ENCODE data around the gene CXCL9. TPM values are rescaled to one million over a fixed set of nuclear protein-coding genes. Genes with fewer than 3 reads are reported as not detected.
"Not testable (repeated sequence)": the region's sequence is repeated elsewhere in the genome, so short reads cannot be mapped to it uniquely, and the experiment has no call there.

The CXCL9 gene
- total RNA-seq, 2 experiments from 2014 or later = 0.23 to 0.33 TPM

- Mint-ChIP-seq H3K27me3 (peaks cover 7% of the 10 kb centered on the region), H3K4me3 (no peak overlapping the region), H3K36me3 (ENCODE audit: low read depth) (no peaks in the 10 kb centered on the region), H3K4me1 (peaks cover 13% of the 10 kb centered on the region), H3K27ac (no peak overlapping the region), H3K9me3 (ENCODE audit: low read depth) (no peaks in the 10 kb centered on the region)
- ChIA-PET POLR2A (interaction anchor here (0.6 kb wide), 1 partner anchor 46 kb away, joined by 3 read pairs; no protein-coding TSS in a partner anchor), CTCF (interaction anchor here (0.6 to 1.3 kb wide), 3 partner anchors 16 to 86 kb away, joined by 3 to 4 read pairs (median 4); no protein-coding TSS in a partner anchor)
- no peak for ATAC-seq
- DNase-seq = no peak
- intact Hi-C loops (cut with DNase I, micrococcal nuclease) = no loop called here
Observed at GRCh38 chr4:76012388-76012801, 5.1 kb upstream of the CXCL9 start.

- H3K9me3 Mint-ChIP-seq (ENCODE audit: low read depth) = no peaks in the 10 kb centered on the region
- POLR2A ChIA-PET = no interaction called here
- intact Hi-C loops (cut with DNase I, micrococcal nuclease) = no loop called here
- DNase-seq (peak; percentile 12), ATAC-seq (peak; percentile 66)
- peaks cover 10% of the 10 kb centered on the region for H3K27me3 Mint-ChIP-seq
- H3K4me1 Mint-ChIP-seq = peaks cover 13% of the 10 kb centered on the region
- no peak overlapping the region for H3K4me3 Mint-ChIP-seq
- CTCF ChIA-PET = interaction anchor here (1.0 to 1.3 kb wide), 2 partner anchors 16 to 47 kb away, joined by 3 to 4 read pairs; no protein-coding TSS in a partner anchor
- no peaks in the 10 kb centered on the region for H3K36me3 Mint-ChIP-seq (ENCODE audit: low read depth)
- H3K27ac Mint-ChIP-seq = no peak overlapping the region
Observed at GRCh38 chr4:76011700-76012387, 4.5 kb upstream of the CXCL9 start.

GRCh38 chr4:76011018-76011670 lies 3.8 kb upstream of the CXCL9 start:
- POLR2A ChIA-PET = no interaction called here
- CTCF ChIA-PET = no interaction called here
- peaks cover 10% of the 10 kb centered on the region for H3K27me3 Mint-ChIP-seq
- ATAC-seq (no peak), DNase-seq (no peak)
- intact Hi-C loops (cut with DNase I, micrococcal nuclease) = no loop called here
- no peaks in the 10 kb centered on the region for H3K9me3 Mint-ChIP-seq (ENCODE audit: low read depth)
- no peak overlapping the region for H3K27ac Mint-ChIP-seq
- no peaks in the 10 kb centered on the region for H3K36me3 Mint-ChIP-seq (ENCODE audit: low read depth)
- H3K4me1 Mint-ChIP-seq = peaks cover 8% of the 10 kb centered on the region
- no peak overlapping the region for H3K4me3 Mint-ChIP-seq

GRCh38 chr4:76010576-76010975 lies 3.3 kb upstream of the CXCL9 start:
- Mint-ChIP-seq H3K4me3 (no peak overlapping the region), H3K27ac (no peak overlapping the region), H3K27me3 (peaks cover 12% of the 10 kb centered on the region), H3K36me3 (ENCODE audit: low read depth) (no peaks in the 10 kb centered on the region), H3K4me1 (peaks cover 6% of the 10 kb centered on the region), H3K9me3 (ENCODE audit: low read depth) (no peaks in the 10 kb centered on the region)
- ATAC-seq (no peak), DNase-seq (no peak)
- intact Hi-C loops (cut with DNase I, micrococcal nuclease) = no loop called here
- POLR2A ChIA-PET = no interaction called here
- CTCF ChIA-PET = no interaction called here

- H3K4me1 Mint-ChIP-seq = peaks cover 6% of the 10 kb centered on the region
- H3K36me3 Mint-ChIP-seq (ENCODE audit: low read depth) = no peaks in the 10 kb centered on the region
- intact Hi-C loops (cut with DNase I, micrococcal nuclease) = no loop called here
- DNase-seq = no peak
- no peak for ATAC-seq
- CTCF ChIA-PET = interaction anchor here (0.6 to 0.9 kb wide), 3 partner anchors 10 to 73 kb away, joined by 3 to 4 read pairs (median 4); no protein-coding TSS in a partner anchor
- no peak overlapping the region for H3K4me3 Mint-ChIP-seq
- peaks cover 12% of the 10 kb centered on the region for H3K27me3 Mint-ChIP-seq
- H3K9me3 Mint-ChIP-seq (ENCODE audit: low read depth) = no peaks in the 10 kb centered on the region
- POLR2A ChIA-PET = no interaction called here
- H3K27ac Mint-ChIP-seq = no peak overlapping the region
Observed at GRCh38 chr4:76009311-76009710, 2.0 kb upstream of the CXCL9 start.

- no peak overlapping the region for H3K27ac Mint-ChIP-seq
- no peaks in the 10 kb centered on the region for H3K9me3 Mint-ChIP-seq (ENCODE audit: low read depth)
- no peak for ATAC-seq
- no peak for DNase-seq
- H3K4me3 Mint-ChIP-seq = no peak overlapping the region
- no peaks in the 10 kb centered on the region for H3K4me1 Mint-ChIP-seq
- ChIA-PET CTCF (no interaction called here), POLR2A (no interaction called here)
- H3K27me3 Mint-ChIP-seq = peaks cover 20% of the 10 kb centered on the region
- H3K36me3 Mint-ChIP-seq (ENCODE audit: low read depth) = no peaks in the 10 kb centered on the region
- intact Hi-C loops (cut with DNase I, micrococcal nuclease) = no loop called here
Observed at GRCh38 chr4:76003620-76004019, 3.7 kb downstream of the CXCL9 start.

GRCh38 chr4:76003035-76003434 lies 4.3 kb downstream of the CXCL9 start:
- Mint-ChIP-seq H3K27me3 (peaks cover 18% of the 10 kb centered on the region), H3K36me3 (ENCODE audit: low read depth) (no peaks in the 10 kb centered on the region), H3K4me3 (no peak overlapping the region), H3K4me1 (no peaks in the 10 kb centered on the region), H3K9me3 (ENCODE audit: low read depth) (no peaks in the 10 kb centered on the region), H3K27ac (no peak overlapping the region)
- intact Hi-C loops (cut with DNase I, micrococcal nuclease) = no loop called here
- DNase-seq (no peak), ATAC-seq (no peak)
- POLR2A ChIA-PET = no interaction called here
- CTCF ChIA-PET = no interaction called here

GRCh38 chr4:76002176-76002575 lies 5.1 kb downstream of the CXCL9 start:
- ATAC-seq (no peak), DNase-seq (no peak)
- Mint-ChIP-seq H3K4me3 (no peak overlapping the region), H3K9me3 (ENCODE audit: low read depth) (no peaks in the 10 kb centered on the region), H3K36me3 (ENCODE audit: low read depth) (no peaks in the 10 kb centered on the region), H3K27ac (peak overlapping the region; percentile 0), H3K4me1 (no peaks in the 10 kb centered on the region), H3K27me3 (peaks cover 17% of the 10 kb centered on the region)
- ChIA-PET POLR2A (no interaction called here), CTCF (no interaction called here)
- intact Hi-C loops (cut with DNase I, micrococcal nuclease) = no loop called here

GRCh38 chr4:76001700-76002099 lies 5.6 kb downstream of the CXCL9 start:
- no peak overlapping the region for H3K27ac Mint-ChIP-seq

GRCh38 chr4:76000279-76000678 lies 7.0 kb downstream of the CXCL9 start:
- Mint-ChIP-seq H3K9me3 (ENCODE audit: low read depth) (no peaks in the 10 kb centered on the region), H3K4me3 (no peak overlapping the region), H3K27me3 (peaks cover 12% of the 10 kb centered on the region), H3K4me1 (no peaks in the 10 kb centered on the region), H3K27ac (no peak overlapping the region), H3K36me3 (ENCODE audit: low read depth) (no peaks in the 10 kb centered on the region)
- ChIA-PET POLR2A (no interaction called here), CTCF (interaction anchor here (0.8 to 1.7 kb wide), 6 partner anchors 58 to 385 kb away, joined by 3 to 5 read pairs (median 4); no protein-coding TSS in a partner anchor)
- ATAC-seq = no peak
- no peak for DNase-seq
- intact Hi-C loops (cut with DNase I, micrococcal nuclease) = no loop called here

More at GRCh38 chr4:76001700-76002099, 5.6 kb downstream of the CXCL9 start:
- H3K27me3 Mint-ChIP-seq = peaks cover 15% of the 10 kb centered on the region
- ChIA-PET CTCF (no interaction called here), POLR2A (no interaction called here)
- ATAC-seq (no peak), DNase-seq (no peak)
- no peaks in the 10 kb centered on the region for H3K9me3 Mint-ChIP-seq (ENCODE audit: low read depth)
- no peak overlapping the region for H3K4me3 Mint-ChIP-seq
- intact Hi-C loops (cut with DNase I, micrococcal nuclease) = no loop called here
- H3K36me3 Mint-ChIP-seq (ENCODE audit: low read depth) = no peaks in the 10 kb centered on the region
- H3K4me1 Mint-ChIP-seq = no peaks in the 10 kb centered on the region

- POLR2A ChIA-PET = interaction anchor here (0.5 kb wide), 1 partner anchor 399 kb away, joined by 12 read pairs; no protein-coding TSS in a partner anchor
- H3K4me1 Mint-ChIP-seq; intact Hi-C loops (cut with DNase I, micrococcal nuclease); H3K36me3 Mint-ChIP-seq (ENCODE audit: low read depth); H3K27me3 Mint-ChIP-seq; DNase-seq; H3K4me3 Mint-ChIP-seq; H3K27ac Mint-ChIP-seq; ATAC-seq; H3K9me3 Mint-ChIP-seq (ENCODE audit: low read depth): not testable (repeated sequence)
- CTCF ChIA-PET = interaction anchor here (1.0 to 1.7 kb wide), 4 partner anchors 60 to 75 kb away, joined by 3 to 5 read pairs (median 4); partner anchors contain the start of gene ART3
Observed at GRCh38 chr4:75998525-75999147, 8.7 kb downstream of the CXCL9 start.

Measured in activated CD4-positive, alpha-beta T cell treated with anti-CD3 and anti-CD28 coated beads for 36 hours (primary cell).